GM19099 (cell line): Measurements from ENCODE around the gene TNRC18.

ENCODE experiments used
- POLR2A ChIP-seq: IDR thresholded peaks from 3 replicates; pipeline ENCODE4 v1.6.1; 2011; ENCODE audit warnings: low read depth; ENCODE audit not compliant: insufficient read length; ENCODE audit errors: extremely low read depth

The TNRC18 gene

DNA sequence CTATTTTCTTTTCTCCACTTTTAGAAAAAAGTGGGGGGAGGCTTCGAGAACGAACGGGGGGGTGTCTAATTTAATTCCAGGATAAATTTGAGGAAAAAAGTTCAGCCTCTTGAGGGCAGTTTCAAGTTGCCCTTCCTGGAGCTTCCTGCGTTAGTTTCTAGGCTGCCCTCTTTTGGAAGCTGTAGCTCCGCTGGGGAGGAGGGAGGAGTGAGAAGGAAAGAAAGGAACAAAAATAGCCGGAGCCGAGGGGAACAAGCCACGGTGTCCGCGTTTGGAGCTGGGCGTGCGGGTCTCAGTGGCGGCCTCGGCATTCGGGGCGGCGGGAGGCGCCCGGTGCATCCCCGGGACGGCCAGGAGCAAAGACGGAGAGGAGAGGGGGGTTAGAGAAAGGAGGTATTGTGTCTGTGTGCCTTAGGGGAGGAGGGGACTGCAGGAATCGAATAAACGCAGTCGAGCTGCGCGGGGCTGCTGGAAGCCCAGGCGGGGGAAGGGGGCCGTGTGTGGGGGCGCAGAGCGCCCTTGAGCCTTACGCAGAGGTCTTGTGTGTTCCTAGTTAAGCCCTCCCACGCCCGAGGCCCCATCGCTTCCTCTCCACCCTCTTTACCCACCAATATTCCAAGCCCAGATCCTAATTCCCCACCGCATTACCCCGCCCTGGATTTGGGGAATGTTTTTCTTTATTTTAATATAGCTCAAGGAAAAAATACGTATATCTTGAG is 2.0 kb upstream of the TNRC18 start:
- TF ChIP-seq POLR2A: no peak

DNA sequence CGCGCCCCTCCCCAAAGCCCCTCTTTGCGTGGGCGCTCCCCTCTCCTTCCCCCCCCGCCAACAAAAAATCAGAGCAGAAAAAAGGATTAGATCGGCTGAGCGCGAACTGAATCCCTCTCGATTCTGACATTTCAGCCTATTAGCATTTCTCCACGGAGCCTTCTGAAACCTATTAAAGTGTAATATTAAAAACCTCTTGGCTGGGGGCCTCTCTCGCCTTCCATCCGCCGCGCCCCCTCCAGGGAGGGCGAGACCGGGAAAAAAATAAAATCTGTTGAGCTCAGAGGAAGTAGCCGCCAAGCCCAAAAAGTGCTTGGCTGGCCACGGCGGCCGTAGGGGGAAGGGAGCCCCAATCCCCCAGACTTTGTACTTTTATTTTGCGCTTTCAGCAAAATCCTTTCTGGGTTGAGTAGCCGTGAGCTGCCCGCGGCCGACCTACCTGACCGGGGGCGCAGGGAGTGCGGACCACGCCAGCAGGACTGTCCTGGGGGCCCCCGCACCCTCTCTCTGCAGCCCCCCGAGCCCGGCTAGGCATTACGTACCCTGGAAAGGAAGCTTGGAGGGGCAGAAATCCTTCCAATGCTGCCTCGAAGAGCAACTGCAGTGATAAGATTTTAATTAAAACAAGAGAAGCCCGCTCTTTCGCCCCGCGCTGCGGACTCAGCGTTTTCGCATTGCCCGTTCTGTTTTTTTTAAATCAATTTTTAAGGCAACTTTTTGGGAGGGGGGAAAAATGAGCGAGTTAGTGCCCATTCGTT is 1.3 kb upstream of the TNRC18 start:
- no peak for TF ChIP-seq POLR2A

DNA sequence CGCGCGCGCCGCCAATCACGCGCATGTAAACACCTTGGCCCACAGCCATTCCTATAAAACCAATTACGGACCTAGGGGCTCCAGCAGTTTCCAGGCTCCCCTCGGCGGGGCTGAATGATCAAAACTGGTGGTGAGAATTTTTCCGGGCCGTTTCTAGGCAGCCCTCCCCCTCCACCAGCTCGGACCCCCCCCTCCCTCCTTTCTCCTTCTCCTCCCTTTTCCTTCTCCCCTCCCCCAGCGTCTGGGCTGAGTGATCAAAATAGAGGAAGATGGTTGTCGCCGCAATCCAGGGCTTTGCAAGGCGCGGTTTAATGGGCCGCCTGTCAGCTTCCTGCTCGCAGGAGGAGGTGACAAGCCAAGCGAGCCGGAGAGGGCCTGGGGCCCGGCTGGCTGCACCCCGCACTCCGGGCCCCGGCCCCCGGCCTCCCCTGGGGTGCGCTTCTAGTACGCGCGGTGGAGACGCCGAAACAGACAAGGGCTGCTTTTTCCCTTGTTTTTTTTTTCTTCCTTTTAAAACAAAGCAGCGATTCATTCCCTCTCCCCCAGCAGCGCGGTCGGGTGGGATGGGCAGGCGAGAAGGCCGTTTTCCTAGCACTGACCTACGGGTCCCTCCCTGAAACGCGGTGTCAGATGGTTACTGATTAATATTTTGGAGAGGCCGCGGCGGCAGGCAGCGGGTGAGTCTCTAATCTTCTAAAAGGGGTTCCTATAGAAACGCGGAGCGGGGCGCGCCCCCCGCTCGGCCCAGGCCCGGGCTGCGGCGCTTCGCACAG is 528 bp upstream of the TNRC18 start:
- TF ChIP-seq POLR2A: no peak

DNA sequence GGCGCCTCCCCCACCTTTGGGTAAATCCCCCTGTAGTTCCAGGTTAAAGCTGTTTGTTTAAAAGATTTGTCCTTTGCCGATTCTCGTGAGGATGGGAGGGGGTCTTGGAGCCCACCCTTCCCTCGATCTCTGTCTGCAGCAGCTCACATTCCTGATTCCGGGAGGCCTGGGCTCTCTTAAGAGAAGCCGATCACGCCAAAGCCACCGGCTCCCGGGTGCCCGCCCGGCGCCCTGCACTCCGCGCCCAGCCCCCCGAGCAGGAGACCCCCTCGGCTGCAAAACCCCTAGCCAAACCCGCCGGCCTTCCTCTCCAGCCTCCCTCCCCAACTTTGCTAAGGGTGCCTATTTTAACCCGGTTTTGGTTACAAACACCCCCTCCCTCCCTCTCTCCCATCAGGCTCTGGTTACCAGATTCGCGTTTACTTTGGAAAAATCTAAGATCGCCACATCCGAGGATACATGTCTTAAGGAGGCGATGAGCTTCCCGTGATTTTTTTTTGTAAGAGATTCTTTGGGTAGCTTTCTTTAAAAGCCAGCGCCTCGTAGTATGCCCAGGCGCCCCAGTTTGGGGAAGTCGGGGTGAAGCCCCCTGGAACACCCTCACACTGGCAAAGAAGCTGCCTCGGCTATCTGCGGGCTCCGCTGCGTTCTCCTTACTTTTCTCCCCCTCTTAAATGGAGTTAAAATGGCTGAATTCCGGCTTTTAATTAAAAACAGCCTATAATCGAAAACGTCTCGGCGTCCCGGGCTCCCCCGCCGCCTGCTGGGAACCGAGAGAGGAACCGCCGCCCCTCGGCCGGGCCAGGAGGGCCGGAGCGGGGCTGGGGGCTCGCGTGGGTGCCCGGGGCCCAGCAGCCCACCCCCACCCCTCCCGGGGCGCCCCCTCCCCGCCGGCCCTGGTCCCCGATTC is 983 bp downstream of the TNRC18 start:
- no peak for TF ChIP-seq POLR2A

DNA sequence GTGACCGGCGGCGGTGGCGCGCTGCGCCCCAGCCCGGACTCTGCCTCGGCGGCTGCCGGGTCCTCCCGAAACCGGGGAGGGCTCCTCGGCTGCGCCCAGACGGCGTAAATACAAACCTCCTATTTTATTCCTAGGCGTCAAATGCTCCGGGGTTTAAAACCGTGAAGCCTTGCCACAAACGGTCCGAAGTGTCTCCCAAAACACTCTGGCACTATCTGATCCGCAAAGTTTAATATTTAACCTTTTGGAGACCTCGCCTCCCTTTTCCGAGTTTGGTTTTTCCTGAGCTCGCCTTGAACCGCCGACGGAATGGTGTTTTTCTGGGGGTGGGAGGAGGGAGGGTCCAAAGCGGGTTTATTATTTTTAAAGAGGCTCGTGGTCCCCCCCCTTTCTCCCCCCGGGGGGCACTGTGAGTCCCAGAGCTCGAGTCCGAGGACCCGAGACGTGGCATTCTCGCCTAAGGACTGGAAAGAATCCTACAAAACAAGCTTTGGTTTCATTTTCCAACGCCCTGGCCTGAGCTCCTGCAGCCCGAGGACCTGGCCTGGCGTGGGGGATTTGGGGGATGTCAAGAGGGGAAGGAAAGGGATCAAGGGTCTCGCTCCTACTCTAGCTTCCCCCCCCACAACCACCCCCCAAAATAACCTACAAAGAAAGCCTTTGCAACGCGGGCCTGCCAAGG is 1.8 kb downstream of the TNRC18 start:
- TF ChIP-seq POLR2A: no peak

DNA sequence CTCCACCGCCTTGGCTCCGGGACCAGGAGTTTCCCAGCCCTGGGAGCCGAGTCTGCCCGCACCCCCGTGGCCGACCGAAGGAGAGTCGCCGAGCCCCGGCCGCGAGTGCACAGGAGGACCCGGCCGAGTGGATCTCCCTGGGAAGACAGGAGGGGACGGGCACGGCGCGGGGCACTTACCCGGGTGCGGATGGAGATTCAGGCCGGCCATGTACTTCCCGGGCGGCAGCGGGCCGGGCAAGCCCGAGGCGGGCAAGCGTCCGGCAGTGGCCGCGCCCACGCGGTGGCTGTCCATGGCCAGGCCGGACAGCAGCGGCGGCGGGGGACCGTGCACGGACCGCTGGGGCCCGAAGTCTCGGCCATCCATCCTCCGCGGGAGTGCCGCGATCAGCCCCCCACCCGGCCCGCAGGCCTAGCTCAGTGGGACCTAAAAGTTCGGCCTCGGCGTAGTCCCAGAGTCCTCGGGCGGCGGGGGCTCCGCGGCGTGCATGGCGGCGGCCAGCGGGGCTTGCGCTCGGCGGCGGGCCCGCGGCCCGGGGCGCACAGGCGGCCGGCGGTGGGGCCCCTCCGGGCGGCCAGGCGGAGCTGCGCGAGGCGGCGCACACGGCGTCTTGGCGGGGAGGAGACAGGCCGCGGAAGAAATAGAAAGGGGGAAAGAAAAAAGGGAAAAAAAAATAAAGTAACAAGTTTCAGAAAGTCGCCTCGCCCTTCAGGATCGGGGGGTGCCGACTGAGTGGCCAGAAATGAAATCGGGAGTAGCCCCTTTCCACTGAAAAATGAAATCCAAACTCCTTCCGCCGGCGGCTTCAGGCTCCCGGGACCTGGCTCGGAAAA is 2.5 kb downstream of the TNRC18 start:
- TF ChIP-seq POLR2A: no peak

DNA sequence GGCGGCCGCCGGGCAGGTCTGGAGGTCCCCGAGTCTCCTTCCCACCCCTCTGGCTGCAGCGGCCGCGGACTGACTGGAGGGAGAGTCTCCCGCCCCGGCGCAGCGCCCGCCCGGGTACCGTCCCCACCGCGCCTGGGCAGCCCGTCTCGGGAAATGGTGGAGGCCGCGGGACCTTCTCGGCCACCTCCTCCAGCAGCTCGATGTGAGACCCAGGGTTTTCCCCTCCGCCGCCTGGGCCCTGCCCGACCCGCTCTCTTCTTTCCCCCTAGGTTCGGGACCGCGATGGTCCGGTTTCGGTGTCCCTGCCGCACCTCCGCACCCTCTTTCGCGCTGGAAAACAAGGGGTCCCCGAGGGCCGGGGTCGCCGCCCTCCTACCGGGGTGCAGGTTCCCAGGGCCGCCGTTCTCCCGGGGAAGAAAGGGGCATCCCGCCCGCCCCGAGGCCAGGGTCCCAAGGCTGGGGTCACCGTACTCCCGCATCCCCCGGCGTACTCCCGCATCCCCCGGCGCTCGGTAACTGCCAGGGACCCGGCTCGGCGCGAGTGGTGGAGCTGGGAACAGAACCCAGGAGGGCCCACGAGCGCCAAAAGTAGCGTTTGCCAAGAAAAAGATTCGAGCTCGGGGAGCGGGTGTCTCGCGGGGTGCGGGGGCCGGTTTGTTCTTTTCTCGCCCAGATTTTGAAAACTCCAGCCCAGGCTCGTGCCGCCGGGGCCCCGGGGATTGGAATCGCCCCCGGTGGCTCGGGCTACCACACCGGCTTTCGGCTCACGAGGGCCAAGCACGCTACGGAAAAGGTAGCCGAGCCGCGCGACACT is 3.4 kb downstream of the TNRC18 start:
- no peak for TF ChIP-seq POLR2A

DNA sequence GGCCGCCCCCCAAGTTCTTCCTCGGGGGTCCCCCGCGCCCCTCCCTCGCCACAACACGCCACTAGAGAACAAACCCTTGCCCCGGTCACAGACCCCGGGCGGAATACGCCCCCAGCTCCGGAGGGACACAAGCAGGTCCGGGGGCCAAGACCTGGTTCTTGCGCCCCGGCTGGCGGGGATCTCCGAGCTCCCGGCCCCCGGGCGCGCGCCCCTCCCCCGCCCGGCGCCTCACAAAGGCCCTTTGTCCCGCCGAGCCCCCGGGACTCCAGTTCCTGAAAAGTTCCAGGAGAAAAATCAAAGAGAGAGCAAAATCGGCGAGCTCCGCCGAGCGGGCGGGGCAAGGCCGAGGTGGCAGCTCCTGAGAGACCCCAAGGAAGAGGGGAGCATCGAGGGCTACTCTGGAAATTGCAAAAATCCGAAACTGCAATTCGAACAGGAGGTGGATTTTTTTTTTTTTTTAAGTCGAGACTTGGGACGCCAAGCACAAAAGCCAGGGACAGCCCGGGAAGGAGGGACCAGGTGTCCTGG is 4.0 kb downstream of the TNRC18 start:
- TF ChIP-seq POLR2A: no peak

DNA sequence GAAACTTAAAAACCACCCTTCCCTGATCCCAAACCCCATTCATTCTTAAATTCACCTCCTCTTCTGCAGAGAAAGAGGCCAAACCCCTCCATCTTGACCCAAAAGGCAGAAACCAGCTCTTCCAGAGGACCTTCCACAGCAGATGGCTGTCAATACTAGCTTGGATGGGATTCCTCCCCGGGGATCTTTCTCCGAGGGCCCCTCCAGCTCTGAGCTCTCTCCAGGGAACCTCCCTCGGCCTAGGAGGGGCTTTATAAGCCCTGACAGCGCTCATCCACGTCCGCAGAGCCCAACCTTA is 5.4 kb downstream of the TNRC18 start:
- no peak for TF ChIP-seq POLR2A

DNA sequence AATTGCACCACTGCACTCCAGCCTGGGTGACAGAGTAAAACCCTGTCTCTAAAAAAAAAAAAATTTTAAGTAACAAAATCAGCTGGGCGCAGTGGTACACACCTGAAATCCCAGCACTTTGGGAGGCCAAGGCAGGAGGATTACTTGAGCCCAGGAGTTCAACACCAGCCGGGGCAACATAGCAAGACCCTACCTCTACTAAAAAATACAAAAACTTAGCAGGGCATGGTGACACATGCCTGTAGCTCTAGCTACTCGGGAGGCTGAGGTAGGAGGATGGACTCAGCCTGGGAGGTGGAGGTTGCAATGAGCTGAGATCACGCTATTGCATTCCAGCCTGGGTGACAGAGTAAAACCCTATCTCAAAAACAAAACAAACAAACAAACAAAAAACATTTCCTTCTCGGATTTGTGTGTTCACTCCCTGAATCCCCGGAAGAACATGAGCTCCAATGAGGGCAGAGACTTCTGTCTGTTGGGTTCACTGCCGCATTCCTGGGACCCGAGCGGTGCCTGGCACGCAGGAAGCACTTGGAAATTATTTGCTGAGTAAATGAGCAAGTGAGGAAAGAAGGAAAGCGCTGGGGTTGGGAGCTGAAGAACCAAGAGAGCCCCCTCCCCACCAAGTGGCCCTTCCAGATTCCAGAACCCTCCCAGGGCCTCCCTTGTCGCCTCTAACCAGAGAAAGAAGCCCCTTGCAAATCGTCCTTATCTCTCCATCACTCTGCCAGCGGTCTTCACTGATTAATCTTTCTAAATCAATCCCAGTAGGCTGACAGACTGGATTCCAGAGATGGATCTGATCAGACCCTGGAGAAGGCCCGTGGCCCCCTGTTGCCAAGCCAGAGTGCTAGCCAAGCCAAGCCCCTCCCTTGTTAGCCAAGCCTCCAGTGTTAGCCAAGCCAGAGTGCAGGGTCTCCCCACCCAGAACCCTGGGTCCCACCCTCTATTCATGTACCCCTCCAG is 6.2 kb downstream of the TNRC18 start:
- TF ChIP-seq POLR2A: no peak

DNA sequence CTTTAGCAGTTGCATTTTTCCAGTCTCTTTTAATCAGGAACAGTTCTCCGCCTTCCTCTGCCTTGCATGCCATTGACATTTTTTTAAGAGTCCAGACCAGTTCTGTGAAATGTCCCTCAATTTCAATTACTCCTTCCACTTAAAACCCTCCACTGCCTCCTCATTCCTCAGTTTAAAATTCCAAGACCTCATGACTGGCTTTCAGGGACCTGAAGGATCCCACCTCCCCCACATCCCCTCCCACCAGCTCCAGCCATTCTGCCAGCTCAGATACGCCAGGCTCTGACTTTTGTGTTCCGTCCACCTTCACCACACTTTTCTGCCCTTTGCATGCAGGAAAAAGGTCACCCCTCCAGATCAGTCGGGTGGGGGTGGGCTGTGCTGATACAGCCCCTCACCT is 8.7 kb downstream of the TNRC18 start:
- no peak for TF ChIP-seq POLR2A
